SK-N-MC (cell line): ENCODE data around the gene KCNQ1.

Source experiments
- EZH2 ChIP-seq: fragments of 200-600 bp; sonication (generic); IDR thresholded peaks from one replicate; pipeline ENCODE4 v1.6.1; 2017; ENCODE audit warnings: antibody characterized with exemption
- FOXP2 ChIP-seq: optimal IDR thresholded peaks from 2 replicates; pipeline ENCODE3; 2011; ENCODE audit warnings: mild to moderate bottlenecking, moderate library complexity; ENCODE audit not compliant: insufficient read depth; ENCODE audit errors: extremely low read length, control extremely low read depth
- POLR2AphosphoS5 ChIP-seq: IDR thresholded peaks from 2 replicates; pipeline ENCODE4 v1.6.1; 2012; ENCODE audit warnings: mild to moderate bottlenecking, low read depth, low read length, borderline replicate concordance

- TF ChIP-seq EZH2 (no peak), POLR2AphosphoS5 (no peak), FOXP2 (no peak)
These were observed 307.5 kb downstream of the KCNQ1 start for GRCh38 chr11:2752204-2752770.
